Kidney tubule cell (primary cell): ENCODE data around the gene OPCML.

Experiments
- DNase-seq: peaks from one replicate; pipeline ENCODE4 v3.0.0-alpha.2; 2018; ENCODE audit warnings: low spot score

Gene OPCML

DNA sequence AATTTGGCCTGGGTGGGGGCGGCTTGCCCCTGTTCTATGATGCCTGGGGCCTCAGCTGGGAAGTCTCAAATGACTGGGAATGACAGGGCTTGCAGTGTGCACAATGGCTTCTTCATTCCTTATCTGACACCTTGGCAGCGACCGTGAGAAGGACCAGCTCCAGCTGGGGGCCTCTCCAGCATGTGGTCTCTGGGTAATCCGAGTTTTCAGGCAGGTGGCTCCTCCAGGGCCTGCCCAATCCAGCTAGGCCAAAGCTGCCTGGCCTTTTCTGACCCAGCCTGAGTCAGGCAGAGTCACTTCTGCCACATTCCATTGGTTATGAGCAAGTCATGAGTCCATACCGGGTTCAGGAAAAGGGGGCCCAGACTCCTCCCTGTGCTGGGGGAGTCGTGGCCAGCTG, 646.0 kb downstream of the OPCML start:
- DNase-seq = peak; percentile 61

DNA sequence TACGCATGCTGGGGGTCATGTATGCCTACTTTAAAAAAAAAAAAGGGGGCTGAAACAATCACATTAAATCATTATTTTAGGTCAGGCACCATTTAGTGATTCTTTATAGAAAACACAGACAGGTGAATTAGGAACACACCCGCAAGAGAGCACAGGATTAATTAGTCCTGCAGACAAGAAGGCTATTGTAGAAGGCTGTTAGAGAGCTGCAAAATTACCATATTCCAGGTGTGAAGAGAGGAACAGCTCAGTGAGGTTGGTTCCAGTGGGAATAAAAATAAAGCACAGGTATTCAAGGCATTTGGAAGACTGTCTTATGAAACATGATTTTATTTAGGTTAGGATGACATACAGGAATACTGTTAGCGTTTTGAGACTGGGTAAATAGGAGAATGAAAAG, 649.1 kb downstream of the OPCML start:
- no peak for DNase-seq

DNA sequence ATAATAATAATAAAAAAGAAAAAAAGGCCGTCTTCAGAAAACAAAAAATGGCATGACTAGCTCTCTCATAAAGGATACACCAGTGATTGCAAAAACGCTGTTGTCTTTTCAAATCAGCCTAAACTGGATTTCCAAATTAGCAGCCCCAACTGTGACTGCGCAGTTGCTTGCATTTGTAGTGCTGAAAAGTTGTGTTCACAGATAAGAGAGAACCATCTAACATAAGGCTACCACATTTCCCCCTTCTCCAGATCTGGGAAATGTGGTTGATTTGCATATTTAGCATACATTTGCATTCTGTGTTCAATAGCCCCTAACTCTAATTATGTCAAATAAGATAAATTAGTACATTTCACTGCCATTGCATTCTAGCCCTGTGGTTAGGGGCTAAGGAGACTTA, 650.7 kb downstream of the OPCML start:
- no peak for DNase-seq

DNA sequence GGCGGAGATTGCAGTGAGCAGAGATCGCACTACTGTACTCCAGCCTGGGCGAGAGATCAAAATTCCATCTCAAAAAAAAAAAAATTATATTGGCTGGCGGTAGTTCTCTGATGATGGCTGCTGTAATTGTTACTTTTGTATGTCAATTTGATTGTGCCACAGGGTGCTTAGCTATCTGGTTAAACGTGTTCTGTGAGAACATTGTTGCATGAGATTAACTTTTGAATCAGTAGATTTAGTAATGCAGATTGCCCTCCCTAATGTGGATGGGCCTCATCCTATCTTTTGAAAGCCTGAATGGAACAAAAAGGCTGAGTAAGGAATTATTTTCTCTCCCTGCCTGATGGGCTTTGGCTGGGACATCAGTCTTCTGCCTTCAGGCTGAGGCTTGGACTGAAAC, 654.2 kb downstream of the OPCML start:
- DNase-seq = no peak

DNA sequence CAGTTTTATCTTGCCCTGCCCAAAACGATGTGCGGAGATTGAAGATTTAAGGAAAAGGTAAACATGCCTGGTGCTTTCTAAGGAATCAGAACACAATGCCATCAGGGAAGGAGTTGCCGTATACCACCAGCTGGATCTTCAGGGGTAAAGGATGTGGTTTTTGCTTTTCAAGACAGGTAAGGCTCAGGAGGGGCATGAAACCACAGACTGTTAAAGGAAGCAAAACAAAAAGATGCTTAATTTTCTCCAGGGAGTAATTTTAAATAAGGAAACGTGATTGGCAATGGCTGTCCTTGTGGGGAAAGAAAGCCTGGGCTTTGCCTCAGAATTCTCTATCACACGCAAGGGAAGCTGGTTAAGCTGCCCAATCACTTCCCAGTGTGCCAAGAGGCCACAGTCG, 655.6 kb downstream of the OPCML start:
- no peak for DNase-seq

DNA sequence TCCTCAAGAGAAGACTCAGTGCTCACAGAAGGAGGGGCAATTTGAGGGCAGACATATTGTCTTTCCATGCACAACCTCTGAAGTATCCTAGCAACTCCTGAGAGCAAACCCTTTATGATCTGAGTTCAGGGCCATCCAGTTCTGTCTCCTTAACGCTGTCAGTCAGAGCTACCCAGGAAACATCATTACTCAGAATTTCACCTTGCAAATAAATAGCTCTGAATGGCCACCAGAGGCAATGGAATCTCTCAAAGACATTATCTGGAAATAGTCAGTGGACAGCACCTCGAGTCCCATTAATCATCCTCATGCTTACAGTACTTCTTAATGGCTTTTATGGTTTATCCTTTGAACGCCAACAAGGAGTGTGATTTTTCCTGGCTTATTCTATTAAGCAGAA, 656.1 kb downstream of the OPCML start:
- no peak for DNase-seq

DNA sequence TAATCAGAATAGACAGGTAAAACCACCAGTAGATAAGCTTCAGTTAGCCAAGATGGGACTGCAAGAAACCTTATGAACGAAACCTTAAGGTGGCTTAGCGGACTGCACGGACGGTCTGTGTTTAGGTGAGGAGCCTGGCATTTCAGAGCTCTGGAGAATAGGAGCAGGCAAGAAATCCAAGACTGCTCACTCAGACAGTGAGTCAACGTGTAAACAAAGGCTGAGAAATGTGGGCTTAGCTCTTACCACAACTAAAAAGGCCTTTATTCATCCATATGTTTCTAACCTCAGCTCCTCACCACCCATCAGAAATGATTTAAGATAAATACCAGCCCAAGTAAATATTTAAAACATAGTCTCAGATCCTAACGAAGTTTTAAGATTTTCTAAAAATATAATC, 657.7 kb downstream of the OPCML start:
- peak; percentile 55 for DNase-seq

DNA sequence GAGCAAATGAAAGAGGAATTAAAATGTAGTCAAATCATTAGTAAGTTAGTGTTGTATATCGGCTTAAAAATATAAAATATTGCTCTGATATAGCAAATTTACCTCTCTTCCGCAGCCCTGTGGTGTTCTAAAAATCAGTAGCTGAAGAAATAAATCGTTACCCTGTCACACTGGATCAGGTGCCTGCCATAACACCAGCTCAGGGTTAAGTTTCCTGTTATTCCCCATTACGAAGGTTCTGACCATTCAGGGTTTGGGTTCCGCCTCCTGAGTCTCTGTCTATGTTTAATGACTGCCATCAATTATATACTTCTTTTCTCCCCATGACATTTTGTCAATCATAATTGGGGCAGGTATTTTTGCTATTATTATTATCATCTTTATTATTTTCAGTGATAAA, 658.5 kb downstream of the OPCML start:
- DNase-seq = no peak

DNA sequence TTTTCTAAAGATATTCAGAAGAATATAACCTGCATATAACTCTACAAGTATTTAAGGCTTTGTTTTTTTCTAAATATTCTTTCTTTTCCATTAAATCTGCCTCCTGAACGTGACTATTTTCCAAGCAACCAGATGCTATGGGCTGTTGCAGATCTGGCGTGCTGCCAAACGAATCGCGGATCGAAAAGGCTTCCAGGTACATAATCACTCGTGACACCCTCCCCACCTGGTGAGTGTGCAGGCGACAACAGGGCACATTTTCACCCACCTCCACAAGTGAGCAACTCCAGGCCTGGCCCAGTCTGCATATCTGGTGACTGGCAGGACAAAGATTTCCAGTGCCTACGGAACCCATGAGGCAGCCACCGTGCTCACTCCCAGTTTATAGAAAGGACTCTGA, 660.1 kb downstream of the OPCML start:
- DNase-seq = no peak

DNA sequence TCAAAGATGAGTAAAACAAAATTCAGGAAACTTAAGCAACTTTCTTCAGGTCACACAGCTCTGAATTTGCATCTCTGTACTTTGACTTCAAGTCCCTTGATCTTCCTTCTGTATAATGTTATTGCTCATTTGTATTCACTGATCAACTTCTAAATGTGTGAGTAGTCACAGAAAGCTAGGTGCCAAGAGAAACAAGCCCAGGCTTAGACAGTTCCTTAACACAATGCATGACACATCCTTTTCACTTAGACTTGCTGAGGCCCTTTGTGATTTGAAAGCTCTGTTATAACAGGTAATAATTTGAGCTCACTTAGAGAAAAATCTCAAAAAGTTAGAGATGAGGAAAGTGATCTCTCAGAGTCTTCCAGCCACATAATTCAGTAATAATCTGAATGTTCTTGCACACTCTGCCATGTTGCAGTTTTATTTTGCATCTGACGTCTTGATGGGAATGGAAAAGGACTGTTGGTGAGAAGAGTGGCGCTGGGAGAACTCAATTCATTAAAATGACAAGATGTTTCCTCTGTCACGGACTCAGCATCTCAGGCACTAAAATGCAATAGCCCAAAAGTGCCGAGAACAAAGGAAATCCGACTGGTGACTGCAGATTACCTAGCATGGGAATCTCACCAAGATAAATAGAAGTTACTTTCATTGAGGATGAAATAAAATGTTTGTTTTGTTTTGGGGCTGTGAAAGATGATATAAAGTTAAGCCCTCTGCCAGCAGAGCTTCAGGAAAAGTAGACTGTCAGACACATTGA, 665.3 kb downstream of the OPCML start:
- peak; percentile 31 for DNase-seq

DNA sequence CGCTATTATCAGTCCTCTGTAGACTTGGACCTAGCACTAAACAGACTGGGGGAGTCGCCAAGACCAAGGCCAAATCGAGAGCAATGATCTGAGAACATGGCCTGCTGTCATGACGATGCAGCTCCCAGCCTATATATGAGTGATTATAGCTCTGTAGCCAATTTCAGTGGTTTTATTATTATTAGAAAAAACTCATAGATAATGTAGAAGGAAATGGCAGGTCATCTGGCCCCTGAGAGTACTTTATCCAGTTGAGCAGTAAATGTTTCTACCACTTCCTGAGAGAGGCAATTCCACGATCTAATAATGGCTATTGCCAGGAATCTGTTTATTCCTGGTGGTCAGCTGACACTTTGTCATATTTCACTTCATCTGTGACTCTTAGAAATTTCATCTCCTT, 666.7 kb downstream of the OPCML start:
- DNase-seq = no peak

DNA sequence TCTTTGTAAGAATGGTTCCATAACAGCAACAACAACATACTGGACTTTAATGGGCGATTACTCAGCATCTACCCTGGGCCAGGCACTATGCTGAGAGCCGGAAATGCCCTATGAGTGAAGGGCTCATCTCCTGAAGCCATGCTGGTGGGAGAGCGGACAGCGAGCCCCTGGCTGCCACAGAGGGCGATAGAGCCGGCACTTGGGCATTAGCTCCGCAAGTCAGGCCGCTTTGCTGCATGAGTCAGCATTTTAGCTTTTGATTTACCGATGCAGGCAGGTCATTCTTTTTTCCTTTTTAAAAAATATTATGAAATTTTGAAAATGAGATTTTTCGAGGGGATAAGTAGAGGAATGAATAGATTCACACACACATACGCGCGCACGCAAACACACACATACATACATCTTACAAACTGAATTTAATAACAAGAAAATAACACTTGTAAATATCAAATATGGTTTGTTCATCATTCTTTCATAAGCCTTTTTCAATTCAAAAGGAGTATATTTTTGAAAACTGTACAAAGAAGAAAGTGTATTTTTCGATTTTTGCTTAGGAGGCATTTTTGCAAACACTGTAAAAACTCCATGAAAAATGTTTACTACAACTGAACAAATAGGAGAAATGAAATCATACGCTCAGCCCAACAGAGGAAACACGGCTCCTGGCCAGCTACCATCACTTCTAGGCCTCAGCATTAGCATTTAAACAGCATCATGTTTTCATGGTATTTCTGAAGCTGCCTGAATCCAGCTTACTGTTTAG, 667.3 kb downstream of the OPCML start:
- no peak for DNase-seq

DNA sequence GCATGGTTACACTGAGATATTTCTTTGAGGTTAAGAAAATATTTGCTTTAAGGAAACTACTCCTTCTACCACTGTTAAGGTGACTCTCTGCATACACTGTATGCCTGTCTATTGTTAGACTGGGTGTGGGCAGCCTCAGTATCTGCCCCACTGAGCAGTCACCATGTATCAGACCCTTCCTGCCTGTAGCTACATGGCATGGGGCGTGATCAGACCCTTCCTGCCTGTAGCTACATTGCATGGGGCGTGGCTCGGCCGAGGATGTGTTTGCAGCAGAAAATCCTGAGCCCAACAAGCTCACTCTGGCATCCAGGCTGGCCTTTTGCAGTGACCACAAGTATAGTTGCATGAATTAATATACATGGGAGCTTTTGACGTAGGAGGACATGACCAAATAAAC, 669.4 kb downstream of the OPCML start:
- no peak for DNase-seq

DNA sequence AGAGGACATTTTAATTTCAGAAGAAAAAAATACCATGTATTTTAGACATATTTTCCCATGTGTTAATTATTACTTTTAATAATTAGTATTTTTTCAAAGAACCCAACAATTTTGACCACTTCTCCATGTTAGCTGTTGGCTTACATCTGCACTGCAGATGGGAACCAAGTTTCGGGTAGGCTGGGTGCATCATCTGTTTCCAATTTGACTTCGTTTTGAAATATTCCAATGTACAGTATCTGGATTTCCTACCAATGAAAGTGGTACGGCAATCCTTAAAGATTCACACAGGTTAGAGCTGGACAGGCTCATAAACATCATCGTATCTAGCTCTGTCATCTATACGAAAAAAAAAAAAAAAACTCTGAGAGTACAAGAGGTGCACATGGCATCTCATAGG, 670.2 kb downstream of the OPCML start:
- no peak for DNase-seq

DNA sequence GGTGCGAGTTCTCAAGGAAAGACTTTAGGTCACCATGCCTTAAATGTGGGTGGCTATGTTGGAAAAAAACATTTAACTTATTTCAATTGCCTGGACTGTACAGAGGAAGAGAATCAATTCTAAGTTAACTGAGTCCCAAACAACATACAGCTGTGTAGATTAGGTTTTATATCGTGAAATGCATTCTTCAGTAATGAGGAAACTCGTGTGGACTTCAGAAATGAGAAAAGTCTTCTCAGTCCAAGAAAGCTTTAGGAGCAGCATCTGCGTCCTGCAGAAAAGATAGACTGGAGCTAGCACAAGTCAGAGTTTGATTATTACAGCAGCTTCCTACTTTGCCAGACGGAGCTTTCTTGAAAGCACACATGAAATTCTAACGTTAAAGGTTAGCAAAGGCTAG, 673.0 kb downstream of the OPCML start:
- no peak for DNase-seq

DNA sequence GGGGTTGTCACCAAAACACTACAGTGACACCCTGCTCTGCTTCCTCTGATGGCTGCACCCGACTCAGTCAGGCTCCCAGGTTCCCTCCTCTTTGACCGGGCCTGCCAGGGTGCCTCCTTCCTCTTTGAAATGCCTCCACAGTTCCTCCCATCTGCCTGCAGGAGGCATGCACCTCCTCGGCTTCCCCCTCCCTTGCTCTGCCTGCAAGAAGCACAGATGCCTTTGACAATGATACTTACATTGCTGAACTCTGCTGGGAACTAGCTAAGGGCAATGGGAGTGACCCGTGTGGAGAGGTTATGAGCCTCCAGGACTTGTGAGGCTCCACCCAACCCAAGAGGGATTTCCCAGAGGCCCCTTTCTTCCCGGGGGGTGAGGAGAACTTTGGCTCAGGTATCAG, 674.1 kb downstream of the OPCML start:
- peak; percentile 25 for DNase-seq

DNA sequence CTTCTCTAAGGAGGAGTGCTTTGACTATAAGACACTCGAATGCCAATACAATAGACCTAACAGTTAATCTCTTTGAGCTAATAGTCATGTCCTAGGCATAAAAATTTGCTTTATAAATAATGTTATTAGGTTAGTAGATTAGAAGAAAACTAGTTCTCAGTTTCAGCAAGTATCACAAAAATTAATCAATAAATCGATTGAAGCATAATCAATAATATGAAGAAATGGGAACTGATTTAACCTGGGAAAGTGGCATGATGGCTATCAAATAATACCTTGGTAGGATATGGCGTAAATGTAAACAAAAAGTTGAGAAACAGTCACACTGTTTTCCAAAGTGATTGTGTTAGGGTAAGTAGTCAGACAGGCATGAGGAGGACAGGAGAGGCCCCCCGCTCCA, 676.3 kb downstream of the OPCML start:
- DNase-seq = no peak

DNA sequence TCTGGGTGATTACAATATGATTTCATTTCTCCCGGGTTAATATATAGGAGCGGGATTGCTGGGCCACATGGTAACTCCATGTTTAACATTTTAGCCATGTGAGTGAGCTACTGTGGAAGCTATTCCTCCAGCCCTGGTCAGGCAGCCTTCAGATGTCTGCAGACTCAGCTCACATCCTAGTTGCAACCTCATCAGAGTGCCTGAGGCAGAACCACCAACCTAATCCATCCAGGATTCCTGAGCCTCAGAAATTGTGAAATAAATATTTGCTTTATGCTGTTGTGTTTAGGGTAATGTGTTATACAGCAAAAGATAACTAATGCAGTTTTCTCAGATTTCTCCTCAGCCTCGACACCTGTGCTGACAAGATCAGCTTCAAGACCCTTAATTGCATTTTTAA, 676.8 kb downstream of the OPCML start:
- no peak for DNase-seq

DNA sequence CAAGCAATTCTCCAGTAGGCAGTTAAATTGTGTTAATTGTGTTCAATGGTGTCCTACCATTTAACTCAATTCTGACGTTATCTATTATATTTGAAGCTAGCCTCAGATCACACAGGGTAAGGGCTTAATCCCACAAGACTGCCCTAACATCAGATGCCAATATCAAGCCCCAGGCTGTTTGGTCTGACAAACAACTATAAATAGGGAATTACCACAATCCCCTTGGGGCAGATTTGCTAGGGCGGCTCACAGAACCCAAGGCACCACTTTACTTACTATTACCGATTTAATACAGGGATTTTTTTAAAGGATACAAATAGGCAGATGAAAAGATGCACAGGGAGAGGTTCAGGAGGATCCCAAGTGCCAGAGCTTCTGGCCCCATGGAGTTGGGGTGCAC, 678.4 kb downstream of the OPCML start:
- DNase-seq = no peak

DNA sequence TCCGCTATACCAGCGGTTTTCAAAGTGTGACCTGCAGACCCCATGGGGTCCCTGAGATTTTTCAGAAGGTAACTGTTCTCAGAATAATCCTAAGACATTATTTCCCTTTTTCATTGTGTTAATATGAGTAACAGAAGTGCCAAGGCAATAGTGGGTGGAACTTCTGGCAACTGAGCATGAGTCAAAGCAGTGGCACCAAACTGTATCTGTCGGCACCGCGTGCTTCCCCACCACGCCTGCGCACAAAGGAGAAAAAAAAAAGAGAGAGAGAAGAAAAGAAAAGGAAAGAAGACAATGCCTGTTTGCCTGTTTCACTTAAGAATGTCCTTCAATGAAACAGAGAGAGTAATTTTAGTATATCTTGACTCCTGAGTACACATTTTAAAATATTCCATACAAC, 679.9 kb downstream of the OPCML start:
- DNase-seq = no peak

DNA sequence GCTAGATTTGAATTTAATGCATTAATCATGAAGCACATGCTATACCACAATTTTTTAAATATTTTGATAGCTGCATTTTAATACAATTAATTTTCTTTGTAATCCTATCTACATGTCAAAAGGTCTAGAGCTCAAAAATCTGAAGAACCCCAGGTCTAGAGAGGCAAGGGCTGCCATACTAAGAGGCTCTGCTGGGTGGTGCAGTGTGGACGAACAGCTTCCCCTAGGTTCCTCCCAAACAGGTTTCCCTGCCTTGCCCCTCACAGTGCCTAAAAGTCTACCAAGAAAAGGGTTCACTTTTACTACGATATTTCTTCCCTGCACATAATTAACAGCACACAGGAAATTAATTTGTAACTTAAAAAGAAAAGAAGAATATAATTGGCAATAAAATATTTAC, 681.1 kb downstream of the OPCML start:
- DNase-seq = no peak

DNA sequence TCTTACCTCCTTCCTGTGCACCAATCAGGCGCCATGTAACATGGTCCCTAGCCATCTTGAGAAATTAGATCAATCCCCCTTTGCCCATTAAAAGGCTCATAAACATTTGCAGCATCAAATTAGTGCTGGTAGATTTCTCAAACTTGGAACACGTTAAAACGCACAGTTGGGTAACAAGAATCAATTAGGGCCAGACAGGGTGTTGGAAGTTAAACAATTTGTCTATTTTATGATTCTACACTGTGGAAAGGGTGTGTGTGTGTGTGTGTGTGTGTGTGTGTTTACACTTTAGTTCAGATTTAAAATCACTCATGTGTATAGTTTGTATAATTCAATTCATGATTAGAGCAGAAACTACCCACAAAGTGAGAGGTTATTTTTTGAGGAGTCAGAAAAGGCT, 682.0 kb downstream of the OPCML start:
- DNase-seq = no peak

DNA sequence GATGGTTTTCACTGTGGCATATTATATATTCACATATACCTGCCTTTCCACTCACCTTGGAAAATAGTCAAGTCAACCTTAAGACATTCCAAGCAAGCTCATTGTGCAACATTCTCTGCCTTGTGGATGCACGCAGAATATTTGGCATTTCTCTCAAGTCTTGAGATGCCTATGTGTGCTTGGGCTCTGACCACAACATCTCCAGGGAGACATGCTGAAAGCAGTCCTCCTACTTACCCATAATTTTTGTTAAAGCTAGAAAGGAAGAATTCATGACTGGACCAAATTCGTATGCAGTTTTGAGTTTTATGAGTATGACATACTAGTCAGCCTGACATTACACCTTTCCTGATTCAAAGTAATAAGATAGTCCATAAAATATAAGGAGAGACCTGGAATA, 684.0 kb downstream of the OPCML start:
- no peak for DNase-seq

DNA sequence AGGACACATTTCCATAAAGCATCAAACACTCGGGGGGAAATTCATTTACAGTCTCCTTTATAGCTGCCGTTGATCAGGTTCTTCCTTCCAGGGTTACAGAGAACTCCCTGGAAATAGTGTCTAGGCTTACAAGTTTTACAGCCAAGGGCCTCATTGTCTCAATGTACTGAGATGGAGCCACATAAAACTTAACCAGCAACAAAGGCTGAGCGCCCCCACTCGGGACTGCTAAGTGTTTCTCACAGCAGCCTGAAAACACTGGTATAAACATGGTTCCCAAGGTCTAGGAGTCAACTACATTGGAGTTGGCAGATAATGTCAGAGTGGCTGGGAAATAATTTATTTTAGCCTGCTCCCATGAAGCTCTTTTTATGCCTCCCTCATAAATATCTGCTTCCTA, 686.2 kb downstream of the OPCML start:
- DNase-seq = no peak
